ENCODE data around the gene DUSP12.
A peak's percentile ranks its signal among the peaks of the same experiment; 100 is the strongest.

DUSP12 gene

GRCh38 chr1:161771161-161771560 is 21.6 kb downstream of the DUSP12 start:
- ATAC-seq = no peak

DNA sequence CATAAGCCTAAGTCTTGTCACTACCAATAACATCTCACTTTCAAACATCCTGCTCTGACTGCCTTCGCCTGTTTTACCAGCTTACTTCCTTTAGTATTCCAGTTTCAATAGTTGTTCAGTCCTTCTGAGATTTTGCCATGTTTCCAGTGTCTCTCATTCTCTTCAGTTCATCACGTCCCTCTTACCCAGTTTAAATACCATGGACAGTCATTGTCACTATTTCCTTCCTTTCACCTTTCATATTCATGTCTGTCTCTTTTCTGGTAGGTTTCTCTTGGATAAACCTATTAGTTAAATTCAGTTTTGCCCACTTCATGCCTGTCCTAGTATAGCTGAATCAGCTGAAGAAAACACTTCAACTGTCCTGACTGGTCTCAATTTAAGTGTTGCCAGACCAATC is 22.4 kb downstream of the DUSP12 start:
- no peak for ATAC-seq

DNA sequence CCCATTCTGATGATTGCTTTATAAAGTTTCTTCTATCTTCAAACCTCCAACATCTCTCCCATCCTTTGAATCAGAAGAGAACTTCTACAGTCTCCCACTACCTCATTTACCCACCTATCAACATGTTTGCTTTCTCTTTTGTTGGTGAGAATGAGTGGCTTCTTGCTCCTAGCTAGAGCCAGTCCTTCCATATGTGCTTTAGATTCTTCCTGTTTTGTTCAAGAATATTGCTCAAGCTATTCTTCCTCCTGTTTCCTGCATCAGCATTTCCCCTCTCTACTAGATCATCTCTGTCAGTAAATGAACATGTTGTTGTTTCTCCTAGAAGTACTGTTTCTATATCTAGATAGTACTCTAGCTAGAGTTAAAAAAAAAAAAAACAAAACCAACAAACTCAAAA is 22.8 kb downstream of the DUSP12 start:
- no peak for ATAC-seq

- ATAC-seq = no peak
Observed at GRCh38 chr1:161773791-161774190, 24.2 kb downstream of the DUSP12 start.

- peak in 1 of 2 donors; percentile 48 for ATAC-seq
Observed at GRCh38 chr1:161777261-161777660, 27.7 kb downstream of the DUSP12 start.

DNA sequence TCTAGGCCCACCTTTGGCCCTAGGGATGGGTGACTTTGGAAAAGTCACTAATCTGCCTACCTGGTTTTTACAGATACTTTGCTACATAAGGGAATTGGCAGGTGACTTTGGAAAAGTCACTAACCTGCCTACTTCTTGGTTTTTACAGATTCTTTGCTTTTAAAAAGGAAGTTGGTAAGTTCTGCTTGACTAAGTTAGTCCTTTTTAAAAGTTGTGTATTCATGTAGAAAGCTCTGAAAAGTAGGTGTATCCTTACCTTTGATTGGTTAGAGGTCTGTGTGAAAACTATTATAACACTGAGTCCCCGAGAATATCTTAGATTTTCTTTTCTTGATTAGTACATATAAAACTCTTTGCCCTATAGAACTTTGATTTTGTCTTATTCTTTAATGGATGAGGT is 28.9 kb downstream of the DUSP12 start:
- no peak for ATAC-seq

DNA sequence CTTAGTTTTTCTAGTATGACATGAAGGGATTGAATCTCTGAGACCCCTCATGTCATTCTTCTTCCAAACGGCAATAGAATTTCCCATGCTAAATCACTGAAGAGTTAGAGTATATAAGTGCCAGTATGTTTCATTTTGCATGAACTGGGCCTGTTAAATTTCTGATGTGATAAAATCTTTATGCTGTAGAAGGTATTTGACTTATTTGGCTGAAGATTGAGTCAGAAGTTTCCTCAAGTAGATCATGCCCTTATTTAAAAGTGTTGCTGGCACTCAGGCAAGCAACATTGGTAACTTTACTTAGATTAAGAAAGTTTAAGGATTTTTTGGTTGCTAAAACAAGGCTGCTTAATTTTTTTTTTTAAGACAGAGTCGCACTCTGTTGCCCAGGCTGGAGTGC is 29.8 kb downstream of the DUSP12 start:
- no peak for ATAC-seq

GRCh38 chr1:161781995-161782394 is 32.4 kb downstream of the DUSP12 start:
- no peak for ATAC-seq

DNA sequence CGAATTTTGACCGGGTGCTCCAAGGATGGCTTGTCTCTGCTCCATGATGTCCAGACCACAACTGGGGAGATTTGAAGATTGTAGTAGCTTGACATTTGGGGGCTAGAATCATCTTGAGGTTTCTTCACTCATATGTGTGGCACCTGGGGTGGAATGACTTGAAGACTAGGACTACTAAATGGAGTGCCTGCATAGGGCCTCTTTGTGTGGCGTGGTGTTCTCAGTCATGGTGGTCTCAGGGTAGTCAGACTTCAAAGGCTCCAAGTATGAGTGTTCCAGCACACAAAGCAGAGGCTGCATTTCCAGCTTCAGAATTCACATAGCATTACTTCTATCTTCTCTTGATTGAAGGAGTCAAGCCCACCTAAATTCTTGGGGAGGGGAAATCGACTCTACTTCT is 33.3 kb downstream of the DUSP12 start:
- no peak for ATAC-seq

DNA sequence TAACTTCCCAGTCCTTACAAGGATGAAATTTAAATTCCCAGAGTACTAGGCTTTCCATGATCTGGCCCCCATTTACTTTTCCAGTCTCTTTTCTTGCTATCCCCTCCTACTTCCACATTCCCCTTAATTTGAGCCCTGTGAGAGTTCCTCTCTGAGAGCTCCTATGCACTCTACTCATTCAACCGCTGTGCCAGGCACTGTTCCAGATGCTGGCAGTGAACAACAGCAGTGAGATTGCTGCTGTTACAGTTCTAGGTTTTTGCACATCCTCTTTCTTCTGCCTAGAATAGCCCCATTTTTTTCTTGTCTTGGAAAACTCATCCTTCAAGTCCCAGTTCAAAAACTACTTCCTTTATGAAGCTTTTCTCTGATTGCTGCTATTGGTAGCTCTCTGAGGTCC is 35.4 kb downstream of the DUSP12 start:
- no peak for ATAC-seq

DNA sequence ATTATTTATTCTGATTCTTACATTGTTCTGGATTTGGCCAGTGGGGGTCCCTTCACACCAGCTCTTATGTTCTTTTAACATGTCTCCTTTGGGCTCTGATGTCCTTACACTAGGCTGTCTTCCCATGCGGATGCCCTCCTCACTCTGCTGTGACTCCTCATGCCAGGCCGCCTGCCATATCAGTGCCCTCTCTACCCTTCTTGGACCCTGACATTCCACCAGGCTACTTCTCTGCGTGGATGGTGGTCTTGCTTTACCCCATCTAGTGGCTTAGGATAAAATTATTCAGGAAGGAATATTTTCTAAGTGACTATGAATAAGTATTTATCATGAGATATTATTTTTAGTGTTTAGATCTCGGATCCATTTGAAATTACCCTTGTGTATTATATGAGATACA is 37.8 kb downstream of the DUSP12 start:
- no peak for ATAC-seq

DNA sequence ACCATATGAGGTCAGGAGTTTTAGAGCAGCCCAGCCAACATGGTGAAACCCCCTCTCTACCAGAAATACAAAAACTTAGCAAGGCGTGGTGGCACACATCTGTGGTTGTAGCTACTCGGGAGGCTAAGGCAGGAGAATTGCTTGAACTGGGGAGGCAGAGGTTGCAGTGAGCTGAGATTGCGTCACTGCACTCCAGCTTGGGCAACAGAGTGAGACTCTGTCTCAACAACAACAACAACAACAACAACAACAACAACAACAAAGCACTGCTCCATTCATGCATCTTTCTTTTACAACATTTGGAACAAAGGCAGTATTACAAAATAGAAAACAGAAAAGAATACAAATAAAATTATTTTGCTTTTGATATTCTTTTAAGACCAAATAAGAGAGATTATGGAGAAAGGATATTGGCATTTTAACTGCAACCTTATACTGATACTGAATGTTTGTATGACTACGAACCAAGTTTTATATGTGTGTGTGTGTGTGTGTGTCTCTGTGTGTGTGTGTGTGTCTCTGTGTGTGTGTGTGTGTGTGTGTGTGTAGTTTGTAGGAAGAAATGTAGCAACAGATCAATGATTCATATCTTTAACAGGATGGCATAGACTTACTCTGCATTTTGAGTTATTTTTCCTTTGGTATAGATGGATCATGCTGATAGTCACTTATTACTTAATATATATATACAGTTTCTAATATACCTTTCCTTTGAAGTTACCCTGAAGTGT is 41.2 kb downstream of the DUSP12 start:
- no peak for ATAC-seq

- no peak for ATAC-seq
Observed at GRCh38 chr1:161791904-161792655, 42.5 kb downstream of the DUSP12 start.

DNA sequence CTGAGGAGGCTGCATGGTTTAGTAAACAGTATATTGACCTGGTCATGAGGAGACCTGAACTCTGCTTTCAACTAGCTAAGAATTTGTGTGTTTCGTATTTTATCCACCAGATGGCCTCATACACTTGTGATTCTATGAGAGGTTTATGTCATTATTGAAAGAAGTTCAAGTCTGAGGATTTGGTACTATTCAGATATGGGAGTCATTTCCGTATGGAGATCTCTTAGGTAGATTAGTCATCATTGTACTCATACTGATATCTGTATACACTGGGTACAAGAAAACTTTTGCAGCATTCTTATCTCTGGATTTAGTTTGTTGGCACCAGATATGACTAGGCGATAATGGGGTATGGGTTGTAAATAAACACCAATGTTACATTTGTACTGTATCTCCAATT is 43.2 kb downstream of the DUSP12 start:
- peak; percentile 97 to 99 for ATAC-seq

- no peak for ATAC-seq
Observed at GRCh38 chr1:161799792-161800191, 50.2 kb downstream of the DUSP12 start.

- ATAC-seq = no peak
Observed at GRCh38 chr1:161801955-161802354, 52.4 kb downstream of the DUSP12 start.

- no peak for ATAC-seq
Observed at GRCh38 chr1:161803181-161803580, 53.6 kb downstream of the DUSP12 start.

- no peak for ATAC-seq
Observed at GRCh38 chr1:161805399-161806197, 56.0 kb downstream of the DUSP12 start.
